ENCODE data around the gene NEU4. TPM values are rescaled to one million over a fixed set of nuclear protein-coding genes. Genes with fewer than 3 reads are reported as not detected.
"Not testable (repeated sequence)": the region's sequence is repeated elsewhere in the genome, so short reads cannot be mapped to it uniquely, and the experiment has no call there.

NEU4 gene
- total and polyA plus RNA-seq, 8 donors = 0.17 to 0.55 (median 0.30) TPM; not detected in 1

DNA sequence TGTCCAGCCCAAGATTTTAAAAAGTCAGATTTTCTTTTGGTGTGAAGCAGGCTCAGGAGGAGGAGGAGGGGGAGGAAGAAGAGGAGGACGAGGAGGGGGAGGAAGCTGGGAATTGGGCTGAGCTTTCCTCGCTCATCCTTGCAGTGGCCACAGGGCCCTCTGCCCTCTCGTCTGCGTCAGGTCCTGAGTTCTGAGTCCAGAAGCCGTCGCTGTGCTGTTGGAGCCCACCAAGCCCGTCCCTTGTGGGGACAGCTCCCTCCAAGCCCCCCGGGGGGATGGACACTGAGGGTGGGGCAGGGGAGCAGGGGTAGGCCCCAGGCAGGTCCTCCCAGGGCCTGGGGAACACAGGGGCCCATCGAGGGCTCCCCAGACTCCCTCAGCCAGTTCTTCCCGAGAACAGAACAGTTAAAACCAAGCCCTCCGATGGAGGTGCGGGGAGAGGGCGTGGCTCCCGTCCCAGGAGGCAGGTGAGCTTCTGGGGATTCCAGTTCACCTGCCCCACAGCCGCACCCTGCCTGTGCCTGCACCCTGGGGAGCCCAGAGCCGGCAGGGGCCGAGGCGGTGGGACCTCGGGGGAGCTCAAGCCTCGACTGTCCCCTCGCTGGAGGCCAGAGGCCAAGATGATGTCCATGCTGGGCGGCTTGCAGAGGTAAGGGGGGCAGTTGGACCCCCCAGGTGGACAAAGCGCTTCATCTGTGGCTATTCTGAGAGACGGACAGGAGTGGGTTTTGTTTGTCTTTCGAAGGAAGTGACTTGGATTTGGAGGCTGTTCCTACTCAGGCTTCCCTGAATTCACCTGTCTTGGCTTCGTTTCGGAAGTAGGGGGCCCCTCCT, 32.4 kb upstream of the NEU4 start, which contains the start of gene GAL3ST2:
Gene GAL3ST2 (plus strand): TSS at position 487 of the 834 bp plus-strand sequence. CDS start 134 bp downstream, at position 621.
- H3K27ac ChIP-seq = no peak within 1 kb of the TSS
- peak in 1 of 4 donors; percentile 64 for DNase-seq
- H3K4me1 ChIP-seq = peaks cover 0 to 5% of the 10 kb centered on the region in 2 donors
- H3K27me3 ChIP-seq = peaks cover 0 to 63% of the 10 kb centered on the region in 2 donors
- H3K9me3 ChIP-seq = peaks cover 0 to 13% of the 10 kb centered on the region in 2 donors
- TF ChIP-seq, protein P1, sequence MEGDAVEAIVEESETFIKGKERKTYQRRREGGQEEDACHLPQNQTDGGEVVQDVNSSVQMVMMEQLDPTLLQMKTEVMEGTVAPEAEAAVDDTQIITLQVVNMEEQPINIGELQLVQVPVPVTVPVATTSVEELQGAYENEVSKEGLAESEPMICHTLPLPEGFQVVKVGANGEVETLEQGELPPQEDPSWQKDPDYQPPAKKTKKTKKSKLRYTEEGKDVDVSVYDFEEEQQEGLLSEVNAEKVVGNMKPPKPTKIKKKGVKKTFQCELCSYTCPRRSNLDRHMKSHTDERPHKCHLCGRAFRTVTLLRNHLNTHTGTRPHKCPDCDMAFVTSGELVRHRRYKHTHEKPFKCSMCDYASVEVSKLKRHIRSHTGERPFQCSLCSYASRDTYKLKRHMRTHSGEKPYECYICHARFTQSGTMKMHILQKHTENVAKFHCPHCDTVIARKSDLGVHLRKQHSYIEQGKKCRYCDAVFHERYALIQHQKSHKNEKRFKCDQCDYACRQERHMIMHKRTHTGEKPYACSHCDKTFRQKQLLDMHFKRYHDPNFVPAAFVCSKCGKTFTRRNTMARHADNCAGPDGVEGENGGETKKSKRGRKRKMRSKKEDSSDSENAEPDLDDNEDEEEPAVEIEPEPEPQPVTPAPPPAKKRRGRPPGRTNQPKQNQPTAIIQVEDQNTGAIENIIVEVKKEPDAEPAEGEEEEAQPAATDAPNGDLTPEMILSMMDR (IDR thresholded peaks at IDR 0.05) = no peak
- intact Hi-C loops (cut with DNase I) = no loop called here
- no peak for ATAC-seq
- H3K36me3 ChIP-seq = no peaks in the 10 kb centered on the region
- no peak within 1 kb of the TSS for H3K4me3 ChIP-seq

DNA sequence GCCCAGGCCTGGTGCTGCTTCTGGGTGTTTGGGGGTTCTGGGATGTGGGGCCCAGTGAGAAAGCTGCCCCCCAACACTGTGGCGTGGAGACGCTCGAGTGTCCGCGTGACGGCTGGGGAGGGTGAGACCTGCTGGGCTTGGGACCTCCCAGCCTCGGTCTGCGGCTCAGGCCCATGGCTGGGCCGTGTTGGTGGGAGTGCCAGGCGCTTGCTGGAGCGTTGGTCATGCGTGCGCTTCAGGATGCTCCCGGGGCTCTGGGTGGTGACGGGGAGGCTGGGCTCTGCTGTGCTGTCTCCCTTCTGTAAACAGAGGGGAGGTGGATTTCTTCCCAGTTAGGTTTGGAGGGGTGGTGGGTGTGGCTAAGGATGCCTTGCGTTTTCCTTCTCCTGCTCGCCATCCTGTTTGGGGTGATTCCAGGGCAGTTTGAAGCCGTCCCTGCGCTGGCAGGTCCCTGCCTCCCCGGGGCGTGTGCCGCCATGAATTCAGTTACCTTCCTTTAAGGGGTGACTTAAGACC, 31.8 kb upstream of the NEU4 start:
- intact Hi-C loops (cut with DNase I) = no loop called here
- TF ChIP-seq, protein P1 (IDR thresholded peaks at IDR 0.05) = no peak
- no peaks in the 10 kb centered on the region for H3K36me3 ChIP-seq
- no peak overlapping the region for H3K27ac ChIP-seq
- peaks cover 0 to 16% of the 10 kb centered on the region in 2 donors for H3K9me3 ChIP-seq
- DNase-seq (peak in 1 of 4 donors; percentile 63), ATAC-seq (no peak)
- no peaks in the 10 kb centered on the region for H3K4me1 ChIP-seq
- no peak overlapping the region for H3K4me3 ChIP-seq
- H3K27me3 ChIP-seq = peaks cover 0 to 56% of the 10 kb centered on the region in 2 donors

DNA sequence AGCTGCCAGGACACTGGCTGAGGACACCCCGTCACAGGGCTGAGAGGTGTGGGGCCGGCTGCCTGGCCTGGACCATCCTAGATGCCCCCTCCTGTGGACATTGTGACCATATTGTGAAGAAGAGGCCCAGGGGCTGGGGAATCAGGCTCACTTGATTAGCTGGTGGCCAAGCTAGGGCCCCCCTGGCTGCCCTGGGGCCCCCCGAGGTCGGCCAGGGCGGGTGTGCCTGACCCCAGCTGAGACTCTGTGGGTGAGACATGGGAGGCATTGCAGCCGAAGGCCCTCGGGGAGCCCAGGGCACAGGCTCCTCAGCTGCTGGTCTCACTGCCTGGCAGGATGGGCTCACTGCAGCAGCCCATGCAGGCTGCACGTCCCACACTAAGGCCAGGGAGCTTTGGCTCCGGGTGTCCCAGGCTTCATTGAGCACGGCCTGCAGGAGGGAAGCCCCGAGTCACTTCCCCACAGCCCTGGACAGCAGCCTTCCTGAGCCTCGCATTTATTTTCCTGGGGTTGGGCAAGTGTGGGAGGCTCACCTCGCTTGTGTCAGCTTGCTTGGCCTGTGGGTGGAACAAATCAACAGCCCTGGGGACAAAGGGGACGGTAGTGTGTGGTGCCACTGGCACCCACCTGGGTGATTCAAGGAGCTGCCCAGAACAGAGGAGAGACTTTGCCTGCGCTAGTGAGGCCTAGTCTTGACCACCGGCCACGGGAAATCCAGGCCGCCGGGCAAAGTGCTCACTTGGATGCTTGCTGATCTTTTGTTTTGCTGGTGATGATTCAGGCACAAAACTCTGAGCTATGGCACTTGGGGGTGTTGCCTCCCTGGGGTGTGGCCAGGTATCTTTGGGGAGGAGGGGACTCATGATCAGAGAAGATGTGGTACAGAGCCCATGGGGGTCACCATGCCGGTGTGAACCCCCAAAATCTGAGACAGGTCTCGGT, 31.0 kb upstream of the NEU4 start:
- no peak for ATAC-seq
- intact Hi-C loops (cut with DNase I) = no loop called here
- no peak overlapping the region for H3K27ac ChIP-seq

DNA sequence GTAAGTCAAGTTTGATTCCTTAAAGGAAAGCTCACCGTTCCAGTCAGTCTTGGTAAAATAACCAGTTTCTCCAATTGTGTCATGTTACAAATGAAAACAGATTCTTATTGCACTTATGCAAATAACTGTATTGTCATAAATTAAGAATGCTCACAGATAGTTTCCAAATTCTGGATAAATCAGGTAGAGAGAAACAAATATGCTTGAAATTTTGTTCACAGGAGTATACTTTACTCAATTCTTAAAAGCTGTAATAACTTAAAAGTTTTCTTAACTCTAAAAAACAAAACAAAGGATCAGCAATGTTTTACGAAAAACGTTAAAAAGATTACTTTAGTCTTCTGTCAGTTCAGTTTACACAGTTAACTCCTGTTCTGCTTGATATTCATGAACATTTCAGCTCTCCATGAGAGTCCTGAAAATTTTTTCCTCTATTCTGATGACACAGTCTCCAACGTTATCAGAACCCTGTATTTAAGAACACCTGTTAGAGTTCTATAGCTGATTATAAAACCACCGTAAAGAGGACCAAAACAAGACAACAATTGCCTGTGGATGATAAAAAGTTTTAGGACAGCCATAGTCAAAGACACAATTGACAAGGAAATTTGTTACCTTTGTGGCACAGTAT, 27.9 kb upstream of the NEU4 start:
- peaks cover 0 to 19% of the 10 kb centered on the region in 2 donors for H3K27me3 ChIP-seq
- TF ChIP-seq, protein P1 (IDR thresholded peaks at IDR 0.05) = no peak
- no peak overlapping the region for H3K4me3 ChIP-seq
- H3K27ac ChIP-seq = no peak overlapping the region
- intact Hi-C loops (cut with DNase I) = no loop called here
- H3K4me1 ChIP-seq = no peaks in the 10 kb centered on the region
- no peaks in the 10 kb centered on the region for H3K36me3 ChIP-seq
- ATAC-seq (no peak), DNase-seq (no peak)
- peaks cover 0 to 19% of the 10 kb centered on the region in 2 donors for H3K9me3 ChIP-seq

More for the DNA sequence above, 31.0 kb upstream of the NEU4 start:
- Histone ChIP-seq H3K27me3 (peaks cover 0 to 50% of the 10 kb centered on the region in 2 donors), H3K4me3 (no peak overlapping the region), H3K9me3 (peaks cover 0 to 19% of the 10 kb centered on the region in 2 donors), H3K36me3 (no peaks in the 10 kb centered on the region), H3K4me1 (no peaks in the 10 kb centered on the region)
- TF ChIP-seq, protein P1 (IDR thresholded peaks at IDR 0.05) = no peak
- peak in 1 of 4 donors; percentile 67 for DNase-seq

DNA sequence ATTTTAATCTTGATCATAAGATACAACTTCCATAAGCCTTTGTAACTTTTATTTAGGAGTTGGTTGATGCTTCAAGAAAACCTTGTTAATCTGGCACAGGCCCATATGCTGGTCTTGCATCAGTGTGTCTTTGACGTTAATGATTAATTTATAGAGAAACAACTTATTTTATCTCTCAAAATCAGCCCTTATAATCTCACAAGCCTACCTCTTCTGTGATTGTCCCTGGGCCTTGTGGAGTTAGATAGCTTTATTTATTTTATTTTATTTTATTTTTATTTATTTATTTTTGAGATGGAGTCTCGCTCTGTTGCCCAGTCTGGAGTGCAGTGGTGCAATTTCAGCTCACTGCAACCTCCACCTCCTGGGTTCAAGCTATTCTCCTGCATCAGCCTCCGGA, 26.9 kb upstream of the NEU4 start:
- H3K4me1 ChIP-seq; H3K27me3 ChIP-seq; intact Hi-C loops (cut with DNase I); H3K36me3 ChIP-seq; H3K4me3 ChIP-seq; DNase-seq; H3K27ac ChIP-seq; ATAC-seq: not testable (repeated sequence)
- H3K9me3 ChIP-seq = peaks cover 0 to 19% of the 10 kb centered on the region in 2 donors

All from left lung (tissue), 10 donors.